ENCODE data around the gene BIRC5.

Gene BIRC5

DNA sequence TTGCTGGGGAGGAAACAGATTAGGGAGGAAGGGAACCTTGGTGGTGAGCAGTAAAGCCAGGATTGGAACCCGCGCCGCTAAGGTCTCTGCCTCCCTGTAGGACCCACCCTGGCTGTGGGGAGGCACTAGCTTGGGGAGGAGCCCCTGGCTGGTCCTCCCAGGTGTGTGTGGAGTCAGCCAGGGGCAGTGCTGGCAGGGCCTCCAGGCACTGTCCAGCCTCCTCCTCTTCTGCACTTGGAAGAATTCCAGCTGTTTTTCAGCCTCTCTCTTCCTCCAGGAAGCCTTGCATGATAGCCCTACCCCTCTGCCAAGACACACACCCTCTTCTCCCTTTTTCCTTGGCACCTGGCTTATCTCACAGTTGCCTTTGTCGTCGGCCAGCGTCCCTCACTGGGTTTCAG is 52.2 kb downstream of the BIRC5 start:
- DNase-seq (ENCODE audit: low read depth in 2 of 2), result no peak
- no peak overlapping the region for H3K4me3 ChIP-seq (replicated peaks in 1 of 2; ENCODE audit: low read depth in 2 of 2, low read length in 2 of 2)
- TF ChIP-seq, protein P1, sequence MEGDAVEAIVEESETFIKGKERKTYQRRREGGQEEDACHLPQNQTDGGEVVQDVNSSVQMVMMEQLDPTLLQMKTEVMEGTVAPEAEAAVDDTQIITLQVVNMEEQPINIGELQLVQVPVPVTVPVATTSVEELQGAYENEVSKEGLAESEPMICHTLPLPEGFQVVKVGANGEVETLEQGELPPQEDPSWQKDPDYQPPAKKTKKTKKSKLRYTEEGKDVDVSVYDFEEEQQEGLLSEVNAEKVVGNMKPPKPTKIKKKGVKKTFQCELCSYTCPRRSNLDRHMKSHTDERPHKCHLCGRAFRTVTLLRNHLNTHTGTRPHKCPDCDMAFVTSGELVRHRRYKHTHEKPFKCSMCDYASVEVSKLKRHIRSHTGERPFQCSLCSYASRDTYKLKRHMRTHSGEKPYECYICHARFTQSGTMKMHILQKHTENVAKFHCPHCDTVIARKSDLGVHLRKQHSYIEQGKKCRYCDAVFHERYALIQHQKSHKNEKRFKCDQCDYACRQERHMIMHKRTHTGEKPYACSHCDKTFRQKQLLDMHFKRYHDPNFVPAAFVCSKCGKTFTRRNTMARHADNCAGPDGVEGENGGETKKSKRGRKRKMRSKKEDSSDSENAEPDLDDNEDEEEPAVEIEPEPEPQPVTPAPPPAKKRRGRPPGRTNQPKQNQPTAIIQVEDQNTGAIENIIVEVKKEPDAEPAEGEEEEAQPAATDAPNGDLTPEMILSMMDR (IDR thresholded peaks at IDR 0.05; ENCODE audit: low read depth, low read length), result no peak

DNA sequence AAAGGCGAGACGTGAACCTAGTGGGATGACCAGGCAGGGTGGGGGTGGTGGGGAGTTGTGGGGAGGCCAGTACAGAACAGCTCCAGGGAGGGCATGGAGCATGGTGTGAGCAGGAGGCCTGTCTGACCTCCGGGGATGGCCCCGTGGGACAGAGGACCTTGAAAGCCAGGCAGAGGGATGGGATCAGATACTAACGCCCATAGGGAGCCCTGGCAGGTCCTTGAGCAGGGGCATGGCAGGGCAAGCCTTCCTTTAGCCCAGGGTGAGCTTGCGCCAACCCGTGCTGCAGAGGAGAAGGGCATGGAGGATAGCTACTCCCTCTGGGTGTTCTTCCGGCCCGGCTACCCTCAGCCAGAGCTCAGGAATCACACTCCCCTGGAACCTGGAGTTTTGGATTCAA is 52.7 kb downstream of the BIRC5 start:
- TF ChIP-seq, protein P1 (IDR thresholded peaks at IDR 0.05; ENCODE audit: low read depth, low read length), result no peak
- DNase-seq (ENCODE audit: low read depth in 2 of 2), result no peak
- H3K4me3 ChIP-seq (replicated peaks in 1 of 2; ENCODE audit: low read depth in 2 of 2, low read length in 2 of 2), result no peak overlapping the region

DNA sequence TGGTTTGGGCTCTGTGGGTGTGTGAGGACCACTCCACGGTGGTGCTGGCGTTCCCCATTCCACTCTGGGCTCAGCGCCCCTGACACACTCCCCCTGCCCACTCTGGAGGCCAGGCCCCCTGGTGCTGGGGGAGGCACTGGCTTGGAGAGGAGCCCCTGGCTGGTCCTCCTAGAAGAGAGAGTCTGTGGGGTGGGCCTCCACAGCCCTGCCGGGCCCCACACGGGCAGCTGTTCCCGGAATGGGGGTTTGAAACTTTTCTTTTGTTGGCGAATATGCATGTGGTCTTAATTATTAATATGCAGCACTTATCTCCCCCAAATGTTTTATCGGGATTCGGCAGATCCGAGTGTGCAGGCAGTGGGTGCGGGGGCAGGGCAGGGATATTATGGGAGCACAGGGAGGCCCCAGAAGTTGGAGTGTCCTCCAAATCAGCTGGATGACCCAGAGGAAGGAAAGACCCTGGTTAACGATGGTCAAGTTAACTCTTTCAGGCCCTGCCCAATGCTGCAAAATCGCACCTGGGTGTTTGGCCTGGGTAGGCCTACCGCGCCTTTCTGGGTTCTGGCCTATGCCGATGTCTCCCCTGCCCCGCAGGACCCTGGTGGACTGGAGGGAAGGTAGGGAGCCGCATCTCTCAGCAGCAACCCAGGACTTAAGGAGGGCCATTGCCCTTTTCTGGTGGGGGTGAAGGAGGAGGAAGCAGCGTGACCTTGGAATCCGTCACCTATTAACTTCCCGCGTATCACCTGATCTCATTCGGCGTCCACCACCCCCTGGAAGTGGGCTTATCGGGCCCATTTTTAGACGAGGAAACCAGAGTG is 53.4 kb downstream of the BIRC5 start:
- H3K4me3 ChIP-seq (replicated peaks in 1 of 2; ENCODE audit: low read depth in 2 of 2, low read length in 2 of 2), result no peak overlapping the region
- peak in 1 of 2 donors; percentile 30 for DNase-seq (ENCODE audit: low read depth in 2 of 2)
- TF ChIP-seq, protein P1 (IDR thresholded peaks at IDR 0.05; ENCODE audit: low read depth, low read length), result no peak

DNA sequence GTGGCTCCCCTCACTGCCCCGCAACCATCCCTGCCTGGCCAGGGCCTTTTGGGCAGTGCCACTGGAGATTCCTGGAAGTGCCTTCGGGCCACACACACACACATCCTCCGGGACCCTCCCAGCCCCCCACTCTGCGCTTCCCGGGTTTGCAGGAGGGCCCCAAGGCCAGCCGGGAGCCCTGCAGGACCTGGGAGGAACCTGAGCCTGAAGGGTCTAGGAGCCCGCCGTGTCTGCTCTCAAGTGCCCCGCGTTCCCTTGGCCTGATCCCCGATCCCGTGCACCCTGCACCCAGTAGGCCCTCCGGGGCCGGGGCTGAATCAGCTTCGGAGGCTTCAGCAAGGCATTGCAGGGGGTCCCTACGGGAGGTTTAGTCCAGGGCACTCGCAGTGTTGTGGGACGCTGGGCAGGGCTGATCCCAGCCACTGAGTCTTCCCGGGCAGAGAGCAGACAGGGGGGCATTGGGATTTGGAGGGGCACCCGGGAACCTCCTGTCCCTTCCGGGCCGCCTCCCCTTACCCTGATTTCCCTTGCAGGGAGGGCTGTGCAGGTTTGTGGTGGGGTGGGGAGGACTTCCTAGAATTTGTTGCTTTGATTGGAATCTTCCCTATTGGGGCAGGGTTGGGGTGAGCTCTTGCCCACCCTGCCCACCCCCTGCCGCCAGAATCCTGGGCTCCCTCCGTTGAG is 54.3 kb downstream of the BIRC5 start:
- TF ChIP-seq, protein P1 (IDR thresholded peaks at IDR 0.05; ENCODE audit: low read depth, low read length), result no peak
- DNase-seq (ENCODE audit: low read depth in 2 of 2), result no peak
- no peak overlapping the region for H3K4me3 ChIP-seq (replicated peaks in 1 of 2; ENCODE audit: low read depth in 2 of 2, low read length in 2 of 2)

DNA sequence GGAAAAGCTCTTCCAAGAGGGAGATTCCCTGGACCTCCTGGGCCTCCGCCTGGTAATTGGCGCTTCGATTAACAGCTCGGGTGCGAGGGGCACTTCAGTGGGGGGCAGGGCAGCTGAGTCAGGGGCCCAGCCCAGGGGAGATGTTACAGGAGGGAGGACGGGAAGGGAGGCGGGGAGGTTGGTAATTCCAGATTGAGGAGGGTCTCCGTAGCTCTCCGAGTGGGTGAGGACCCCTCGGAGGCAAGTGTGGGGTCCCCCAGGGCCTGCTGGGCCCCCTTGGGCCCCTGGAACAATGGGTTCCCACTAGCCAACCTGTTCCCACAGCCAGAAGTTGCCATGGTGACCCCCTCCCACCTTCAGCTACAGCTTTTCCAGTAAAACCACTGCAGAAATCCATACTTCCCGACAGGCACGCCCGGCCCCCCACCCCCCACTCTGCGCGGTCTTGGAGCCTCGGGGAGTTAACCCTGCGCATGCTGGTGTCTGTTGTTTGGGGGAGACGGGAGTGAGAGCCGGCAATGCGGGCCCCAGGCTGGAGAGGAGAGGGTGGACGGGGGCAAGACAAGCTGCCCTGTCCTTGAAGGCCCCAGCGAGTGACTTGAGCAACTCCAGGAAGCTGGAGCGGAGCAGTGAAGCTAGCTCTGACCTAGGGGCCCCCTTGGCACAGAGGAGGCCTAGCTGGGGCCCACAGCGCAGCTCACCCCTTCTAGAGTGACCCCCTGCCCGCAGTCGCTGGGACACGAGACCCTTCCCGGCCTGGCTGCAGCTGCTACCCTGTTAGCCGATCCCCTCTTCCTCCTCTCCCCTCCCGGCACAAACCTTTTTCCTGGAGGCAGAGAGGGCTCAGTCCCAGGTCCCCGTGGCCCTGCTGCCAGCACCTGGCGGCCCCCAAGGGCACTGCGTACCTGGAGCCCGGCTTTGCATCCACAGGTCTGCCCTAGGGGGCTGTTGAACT is 55.2 kb downstream of the BIRC5 start:
- H3K4me3 ChIP-seq (replicated peaks in 1 of 2; ENCODE audit: low read depth in 2 of 2, low read length in 2 of 2), result peak overlapping the region in 1 of 2 donors; percentile 3
- TF ChIP-seq, protein P1 (IDR thresholded peaks at IDR 0.05; ENCODE audit: low read depth, low read length), result no peak

DNA sequence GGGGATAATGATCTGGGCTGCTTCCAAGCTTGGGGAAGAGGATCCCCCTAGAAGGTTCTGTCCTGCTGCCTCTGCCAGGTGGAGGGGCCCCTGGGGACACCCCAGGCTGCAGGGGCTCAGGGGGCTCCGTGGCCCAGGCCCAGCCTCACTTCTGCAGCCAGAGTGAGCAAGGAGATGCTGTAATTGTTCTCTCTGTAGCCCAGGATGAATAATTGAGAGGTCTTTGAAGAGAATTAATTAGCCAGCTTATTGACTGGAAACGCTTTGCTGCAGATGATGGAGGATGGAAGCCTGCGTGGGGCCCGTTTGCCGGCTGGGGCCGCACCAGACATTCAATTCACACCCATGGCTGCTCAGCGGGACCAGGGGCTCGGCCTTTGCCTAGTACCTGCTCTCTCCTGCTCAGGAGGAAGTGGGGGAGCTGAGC is 55.9 kb downstream of the BIRC5 start:
- no peak overlapping the region for H3K4me3 ChIP-seq (replicated peaks in 1 of 2; ENCODE audit: low read depth in 2 of 2, low read length in 2 of 2)
- TF ChIP-seq, protein P1 (IDR thresholded peaks at IDR 0.05; ENCODE audit: low read depth, low read length), result no peak
- DNase-seq (ENCODE audit: low read depth in 2 of 2), result no peak

More for the DNA sequence above, 55.2 kb downstream of the BIRC5 start:
- peak in 1 of 2 donors; percentile 96 for DNase-seq (ENCODE audit: low read depth in 2 of 2)
